HCT116 (cell line): ENCODE data around the gene AUTS2. TPM values are rescaled to one million over a fixed set of nuclear protein-coding genes. Genes with fewer than 3 reads are reported as not detected.

ENCODE experiments used
- ATAC-seq: fragments of 200-7000 bp; cut with Tn5 transposase; 2 replicates; pipeline ENCODE4 v1.9.1; 2020; ENCODE audit warnings: mild to moderate bottlenecking, moderate library complexity
- BruUV-seq: library from RNA; stranded (reverse); fragments of 400-500 nt; replicated peaks from 2 replicates; lab custom pipeline; 2021; lab: Mats Ljungman, UMichigan
- CTCF ChIA-PET: fragments of 300-600 bp; sonication (Branson Sonifier 250); formaldehyde crosslinking; loops from one replicate; lab custom pipeline; 2021; ENCODE audit warnings: antibody characterized with exemption; lab: Charles Lee
- POLR2A ChIA-PET: fragments of 300-600, 350-600 bp; sonication (Branson Sonifier 250); formaldehyde crosslinking; loops from one replicate; lab custom pipeline; 2021; ENCODE audit warnings: antibody characterized with exemption; lab: Charles Lee
- RAD21 ChIA-PET, 2 experiments: fragments of 300-600 bp; sonication (Branson Sonifier 250); formaldehyde crosslinking; loops; one replicate each; lab custom pipeline; 2023; ENCODE audit warnings: low total read pairs in 2 of 2; ENCODE audit not compliant: uncharacterized antibody in 2 of 2, unreplicated experiment in 2 of 2, low non-redundant PET in 1 of 2; lab: Charles Lee
- DNase-seq: peaks from one replicate; pipeline ENCODE4 v3.0.0-alpha.2; 2010; ENCODE audit warnings: low read depth, low spot score
- H2AFZ ChIP-seq: fragments of 200-600 bp; shearing (Covaris generic), sonication (generic); 2 replicates; pipeline ENCODE4 v1.6.1; 2017; ENCODE audit warnings: low read depth, mixed run types, mixed read lengths, antibody characterized with exemption, low read length; ENCODE audit not compliant: poor library complexity, severe bottlenecking
- H3K27ac ChIP-seq: 2 replicates; pipeline ENCODE4 v1.5.1; 2012; ENCODE audit warnings: low read depth, low read length
- H3K27me3 ChIP-seq: fragments of 200-600 bp; sonication (generic); 2 replicates; pipeline ENCODE4 v1.6.1; 2016; ENCODE audit warnings: mixed run types, low read length, mixed read lengths; ENCODE audit not compliant: insufficient read depth
- H3K36me3 ChIP-seq, 2 experiments: fragments of 200-500 bp in 1 of 2; fragments of 200-600 bp in 1 of 2; sonication (Bioruptor generic) in 1 of 2; sonication (generic) in 1 of 2; 2 replicates each; pipeline versions ENCODE4 v1.5.1 to v1.6.1; 2014 to 2016; ENCODE audit warnings: low read length in 2 of 2, inconsistent platforms in 1 of 2, mixed read lengths in 1 of 2, mixed run types in 1 of 2; ENCODE audit not compliant: insufficient read depth in 2 of 2, control insufficient read depth in 1 of 2
- H3K4me1 ChIP-seq, 2 experiments: fragments of 200-600 bp in 1 of 2; sonication (generic) in 1 of 2; 2 replicates each; pipeline versions ENCODE4 v1.5.1 to v1.6.1; 2012 to 2017; ENCODE audit warnings: low read length in 2 of 2, inconsistent platforms in 1 of 2, mild to moderate bottlenecking in 1 of 2, mixed read lengths in 1 of 2, mixed run types in 1 of 2, moderate library complexity in 1 of 2; ENCODE audit not compliant: insufficient read depth in 2 of 2, control insufficient read depth in 1 of 2
- H3K4me2 ChIP-seq: fragments of 200-600 bp; sonication (generic); 2 replicates; pipeline ENCODE4 v1.6.1; 2017; ENCODE audit warnings: mixed run types, low read length, mixed read lengths
- H3K4me3 ChIP-seq, 2 experiments: fragments of 200-600 bp in 1 of 2; sonication (generic) in 1 of 2; replicated peaks in 1 of 2; 2 replicates each; pipeline ENCODE4 v1.5.1; 2011 to 2016; ENCODE audit warnings: low read length in 2 of 2, control low read depth in 1 of 2, low read depth in 1 of 2, mild to moderate bottlenecking in 1 of 2, mixed read lengths in 1 of 2, mixed run types in 1 of 2
- H3K79me2 ChIP-seq: fragments of 200-600 bp; sonication (generic); 2 replicates; pipeline ENCODE4 v1.6.1; 2017; ENCODE audit warnings: mild to moderate bottlenecking, mixed run types, low read length, moderate library complexity, mixed read lengths; ENCODE audit not compliant: insufficient read depth
- H3K9ac ChIP-seq: fragments of 200-600 bp; sonication (generic); 2 replicates; pipeline ENCODE4 v1.6.1; 2016; ENCODE audit warnings: low read length, mixed read lengths
- H3K9me2 ChIP-seq: fragments of 200-600 bp; sonication (generic), shearing (Covaris generic); 2 replicates; pipeline ENCODE4 v1.6.1; 2017; ENCODE audit warnings: mixed run types, mild to moderate bottlenecking, moderate library complexity; ENCODE audit not compliant: insufficient read depth
- H3K9me3 ChIP-seq, 2 experiments: fragments of 200-500 bp in 1 of 2; fragments of 200-600 bp in 1 of 2; sonication (Bioruptor generic) in 1 of 2; sonication (generic) in 1 of 2; 2 replicates each; pipeline ENCODE4 v1.6.1; 2014 to 2017; ENCODE audit warnings: low read length in 2 of 2, mixed read lengths in 2 of 2, inconsistent platforms in 1 of 2, low read depth in 1 of 2, mild to moderate bottlenecking in 1 of 2, mixed run types in 1 of 2, moderate library complexity in 1 of 2; ENCODE audit not compliant: control insufficient read depth in 1 of 2, insufficient read depth in 1 of 2
- H4K20me1 ChIP-seq: fragments of 200-600 bp; sonication (generic), shearing (Covaris generic); 2 replicates; pipeline ENCODE4 v1.6.1; 2017; ENCODE audit warnings: mixed run types, mild to moderate bottlenecking, moderate library complexity; ENCODE audit not compliant: insufficient read depth
- ATF3 ChIP-seq: IDR thresholded peaks from 2 replicates; pipeline ENCODE4 v1.6.1; 2012
- CEBPB ChIP-seq: IDR thresholded peaks from 2 replicates; pipeline ENCODE4 v1.6.1; 2012; ENCODE audit warnings: low read depth
- EGR1 ChIP-seq: IDR thresholded peaks from 2 replicates; pipeline ENCODE4 v1.6.1; 2012; ENCODE audit warnings: low read depth
- EZH2 ChIP-seq: fragments of 200-600 bp; sonication (generic); IDR thresholded peaks from 2 replicates; pipeline ENCODE4 v1.6.1; 2017; ENCODE audit warnings: antibody characterized with exemption, mixed run types
- EZH2phosphoT487 ChIP-seq: fragments of 200-600 bp; IDR thresholded peaks from 2 replicates; pipeline ENCODE4 v1.6.1; 2018; ENCODE audit warnings: antibody characterized with exemption, borderline replicate concordance
- FOSL1 ChIP-seq: IDR thresholded peaks from 2 replicates; pipeline ENCODE4 v1.6.1; 2012; ENCODE audit warnings: low read depth
- JUND ChIP-seq: IDR thresholded peaks from 2 replicates; pipeline ENCODE4 v1.6.1; 2012
- POLR2A ChIP-seq: IDR thresholded peaks from 2 replicates; pipeline ENCODE4 v1.7.0; 2011; ENCODE audit warnings: borderline replicate concordance; ENCODE audit not compliant: insufficient read depth, insufficient read length; ENCODE audit errors: extremely low read depth
- POLR2AphosphoS5 ChIP-seq: IDR thresholded peaks from 2 replicates; pipeline ENCODE4 v1.6.1; 2011; ENCODE audit warnings: mild to moderate bottlenecking, low read depth, low read length, moderate library complexity
- REST ChIP-seq: IDR thresholded peaks from 2 replicates; pipeline ENCODE4 v1.6.1; 2012; ENCODE audit warnings: low read depth
- SIN3A ChIP-seq: IDR thresholded peaks from 2 replicates; pipeline ENCODE4 v1.6.1; 2012; ENCODE audit warnings: low read depth
- SP1 ChIP-seq: IDR thresholded peaks from 2 replicates; pipeline ENCODE4 v1.6.1; 2012; ENCODE audit warnings: low read depth
- SRF ChIP-seq: IDR thresholded peaks from 2 replicates; pipeline ENCODE4 v1.6.1; 2012; ENCODE audit warnings: low read depth
- TCF7L2 ChIP-seq: IDR thresholded peaks from 2 replicates; pipeline ENCODE4 v1.7.0; 2011; ENCODE audit warnings: borderline replicate concordance, inconsistent platforms; ENCODE audit not compliant: insufficient read depth, insufficient read length; ENCODE audit errors: extremely low read depth
- YY1 ChIP-seq: IDR thresholded peaks from 2 replicates; pipeline ENCODE4 v1.6.1; 2011; ENCODE audit warnings: low read length, low read depth, moderate library complexity, mild to moderate bottlenecking; ENCODE audit not compliant: insufficient replicate concordance; ENCODE audit errors: extremely low read depth
- ZNF274 ChIP-seq: fragments of 200-500 bp; sonication (Bioruptor generic); IDR thresholded peaks from 2 replicates; pipeline ENCODE4 v1.6.1; 2014; ENCODE audit warnings: mild to moderate bottlenecking, low read depth, low read length, inconsistent platforms
- intact Hi-C: fragments of 100-400 bp; cut with micrococcal nuclease; formaldehyde crosslinking; loops from 2 replicates; pipeline ENCODE4 v1.10.0; 2022
- total RNA-seq: library from RNA; stranded (reverse); gene quantifications from one replicate; pipeline ENCODE4 v1.2.1, GENCODE V29; 2021; ENCODE audit not compliant: unreplicated experiment
- TF ChIP-seq, protein P1 (sequence below): IDR thresholded peaks from 2 replicates; pipeline ENCODE4 v1.6.1; 2012

AUTS2 gene
- total RNA-seq, 1 experiment from 2014 or later: 0.93 TPM

DNA sequence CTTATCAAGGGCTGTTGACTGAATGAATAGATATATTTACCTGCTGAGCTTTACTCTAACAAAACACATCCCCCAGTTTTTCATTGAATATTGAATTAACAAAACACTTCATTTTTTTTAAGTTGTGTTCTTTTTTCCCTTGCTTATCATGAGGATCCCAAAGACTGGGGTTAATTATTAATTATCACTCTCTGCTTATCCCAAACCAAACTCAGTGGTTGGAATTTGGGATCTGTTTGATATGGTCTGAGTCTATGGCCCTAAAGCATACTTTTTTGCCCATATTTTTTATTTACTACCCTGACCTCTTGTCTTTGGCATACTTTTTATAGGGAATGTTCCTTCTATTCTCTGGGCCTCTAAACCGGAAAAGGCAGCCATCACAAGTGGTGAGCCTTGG is 836.5 kb downstream of the AUTS2 start:
- Histone ChIP-seq H3K79me2 (no peaks in the 10 kb centered on the region), H3K9me2 (no peaks in the 10 kb centered on the region), H3K4me1 (no peaks in the 10 kb centered on the region), H2AFZ (no peak overlapping the region), H3K27me3 (no peaks in the 10 kb centered on the region), H3K27ac (no peak overlapping the region), H3K4me2 (no peak overlapping the region), H3K4me3 (no peak overlapping the region), H3K9me3 (peaks cover 3 to 35% of the 10 kb centered on the region in 2 experiments; a peak in 2 of 4 replicates), H4K20me1 (no peaks in the 10 kb centered on the region), H3K9ac (no peak overlapping the region), H3K36me3 (no peaks in the 10 kb centered on the region)
- DNase-seq (no peak), ATAC-seq (no peak)
- ChIA-PET CTCF (no interaction called here), POLR2A (no interaction called here), RAD21 (no interaction called here)
- no TSS peak for BruUV-seq
- TF ChIP-seq SP1 (no peak), SRF (no peak), SIN3A (no peak), EZH2phosphoT487 (no peak), EGR1 (no peak), TCF7L2 (no peak), JUND (no peak), POLR2AphosphoS5 (no peak), ZNF274 (no peak), FOSL1 (no peak)
- TF ChIP-seq, protein P1, sequence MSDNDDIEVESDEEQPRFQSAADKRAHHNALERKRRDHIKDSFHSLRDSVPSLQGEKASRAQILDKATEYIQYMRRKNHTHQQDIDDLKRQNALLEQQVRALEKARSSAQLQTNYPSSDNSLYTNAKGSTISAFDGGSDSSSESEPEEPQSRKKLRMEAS: no peak
- intact Hi-C loops: no loop called here

DNA sequence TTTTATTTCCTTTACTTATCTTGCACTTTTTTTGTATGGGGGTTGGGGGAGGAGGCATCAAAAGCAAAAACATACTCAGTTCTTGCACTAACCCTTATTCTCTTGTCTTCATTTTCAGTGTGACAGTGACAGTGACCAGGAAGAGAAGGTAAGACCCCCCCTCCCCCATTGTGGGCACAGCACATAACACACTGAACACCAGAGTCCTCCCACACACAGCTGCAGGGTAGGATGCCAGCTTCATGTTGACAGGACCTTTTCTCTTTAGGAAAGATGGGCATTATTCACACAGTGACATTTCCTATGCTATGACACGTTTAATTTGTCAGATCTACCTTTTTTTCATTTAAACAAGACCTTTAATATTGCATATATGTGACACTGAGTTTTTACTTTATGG is 837.4 kb downstream of the AUTS2 start:
- Histone ChIP-seq H3K27ac (no peak overlapping the region), H3K4me3 (no peak overlapping the region), H3K9ac (no peak overlapping the region), H4K20me1 (no peaks in the 10 kb centered on the region), H3K9me3 (peaks cover 3 to 29% of the 10 kb centered on the region in 2 experiments; a peak in 2 of 4 replicates), H3K79me2 (no peaks in the 10 kb centered on the region), H3K4me1 (no peaks in the 10 kb centered on the region), H3K4me2 (no peak overlapping the region), H3K9me2 (no peaks in the 10 kb centered on the region), H3K27me3 (no peaks in the 10 kb centered on the region), H2AFZ (no peak overlapping the region), H3K36me3 (no peaks in the 10 kb centered on the region)
- TF ChIP-seq POLR2A: no peak
- TF ChIP-seq CEBPB: no peak
- no peak for TF ChIP-seq REST
- no peak for TF ChIP-seq ATF3
- TF ChIP-seq SIN3A: no peak
- TF ChIP-seq YY1: no peak
- TF ChIP-seq EZH2: no peak
- POLR2A ChIA-PET: no interaction called here
- BruUV-seq: no TSS peak
- CTCF ChIA-PET: no interaction called here
- intact Hi-C loops: no loop called here
- ATAC-seq (no peak), DNase-seq (no peak)
- RAD21 ChIA-PET: no interaction called here
